Central memory CD4-positive, alpha-beta T cell (primary cell): ENCODE data around the gene AKAP6.

Experiments used
- DNase-seq: peaks from one replicate; pipeline ENCODE4 v3.0.0; 2022

The AKAP6 gene

DNA sequence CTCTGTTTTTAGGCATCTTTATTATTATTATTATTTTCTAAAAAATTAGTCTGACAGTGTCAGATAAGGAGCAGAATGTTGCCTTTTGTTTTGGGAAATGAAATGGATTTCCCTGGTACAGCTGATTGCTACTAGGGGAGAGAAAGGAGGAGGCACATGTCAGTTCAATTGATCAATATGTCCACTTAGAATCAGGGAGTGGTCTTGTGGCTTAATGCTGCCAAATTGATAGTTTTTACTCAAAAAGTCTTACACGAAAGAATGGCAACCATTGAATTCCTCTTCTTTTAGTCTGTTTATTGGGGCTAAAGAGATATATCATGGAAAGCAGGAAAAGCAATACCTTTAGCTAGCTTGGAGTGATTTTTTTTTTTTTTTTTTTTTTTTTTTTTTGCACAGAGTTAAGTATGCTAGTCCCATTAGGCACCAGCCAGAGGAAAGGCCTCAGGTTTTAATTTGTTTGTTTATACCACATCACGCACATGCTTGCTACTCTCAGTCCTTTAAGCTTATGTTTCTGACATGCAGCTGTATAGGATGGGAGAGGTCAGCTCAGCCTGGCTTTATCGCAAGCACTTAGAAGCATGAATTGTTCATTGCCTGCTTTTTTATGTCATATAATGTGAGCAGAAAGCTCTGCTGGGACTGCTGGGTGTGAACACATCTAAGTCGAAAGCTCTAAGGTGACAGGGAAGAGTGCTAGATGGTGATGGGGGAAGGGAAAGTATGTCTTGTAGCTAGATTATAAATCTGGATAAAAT is 1.4 kb downstream of the AKAP6 start:
- DNase-seq: no peak

- DNase-seq: no peak
Measured at GRCh38 chr14:32331206-32331605, 2.1 kb downstream of the AKAP6 start.

DNA sequence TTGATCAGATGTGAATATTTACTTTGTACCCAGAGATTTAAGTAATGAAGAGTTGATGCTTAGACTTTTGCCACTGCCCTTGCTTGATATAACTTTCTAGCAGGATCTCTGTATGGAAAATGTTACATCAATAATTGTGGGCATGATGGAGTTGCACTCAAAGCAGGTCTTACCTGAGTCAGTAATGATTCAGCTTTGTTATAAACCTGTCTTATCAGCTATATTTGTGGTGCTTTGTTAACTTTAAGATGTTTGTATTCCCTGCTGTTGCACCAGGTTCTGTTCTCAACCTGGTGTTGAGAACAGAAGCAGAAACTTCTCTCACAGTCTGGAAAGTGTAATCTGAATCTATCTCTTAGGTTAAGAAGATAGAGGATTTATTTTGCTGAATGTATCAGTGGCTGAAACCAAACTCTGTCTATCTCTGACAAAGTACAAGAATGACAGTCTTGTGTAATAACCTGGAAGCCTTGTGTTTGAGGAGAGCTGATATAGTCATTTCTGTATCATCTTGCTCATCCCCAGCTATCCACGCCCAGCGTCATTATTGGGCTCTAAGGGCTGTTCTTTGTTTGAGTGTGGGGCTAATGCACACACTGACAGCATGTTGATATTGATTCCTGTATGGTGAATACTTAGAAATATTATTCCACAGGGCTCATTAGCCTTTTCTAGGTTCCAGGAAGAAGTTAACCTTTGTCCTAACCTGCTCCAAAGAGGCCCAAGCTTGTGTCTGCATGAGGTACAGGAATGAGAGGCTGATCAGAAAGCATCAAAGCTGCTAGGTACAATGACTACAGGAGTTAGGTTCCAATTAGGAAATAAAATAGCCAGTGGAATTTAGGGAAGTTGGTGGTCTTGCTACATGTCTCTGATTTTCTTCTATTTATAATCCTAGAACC is 3.6 kb downstream of the AKAP6 start:
- DNase-seq: no peak

DNA sequence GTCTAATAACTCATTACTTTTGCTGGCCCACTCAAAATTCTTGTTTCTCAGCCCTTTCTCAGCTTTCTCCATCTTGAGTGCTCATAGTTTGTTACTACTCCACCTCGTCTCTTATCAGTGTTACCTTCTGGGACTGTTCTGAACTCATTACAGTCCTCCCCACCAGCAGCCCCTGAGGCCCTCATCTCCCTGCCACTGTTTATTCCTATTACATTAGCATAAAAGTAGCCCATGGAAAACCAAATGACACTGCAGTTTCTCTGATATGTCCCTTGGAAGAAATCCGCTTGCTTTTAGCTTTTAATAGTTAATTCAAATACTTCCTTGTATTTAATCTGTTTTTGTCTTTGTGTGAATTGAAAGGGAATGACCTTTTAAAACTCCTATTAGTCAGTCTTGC is 7.6 kb downstream of the AKAP6 start:
- no peak for DNase-seq

DNA sequence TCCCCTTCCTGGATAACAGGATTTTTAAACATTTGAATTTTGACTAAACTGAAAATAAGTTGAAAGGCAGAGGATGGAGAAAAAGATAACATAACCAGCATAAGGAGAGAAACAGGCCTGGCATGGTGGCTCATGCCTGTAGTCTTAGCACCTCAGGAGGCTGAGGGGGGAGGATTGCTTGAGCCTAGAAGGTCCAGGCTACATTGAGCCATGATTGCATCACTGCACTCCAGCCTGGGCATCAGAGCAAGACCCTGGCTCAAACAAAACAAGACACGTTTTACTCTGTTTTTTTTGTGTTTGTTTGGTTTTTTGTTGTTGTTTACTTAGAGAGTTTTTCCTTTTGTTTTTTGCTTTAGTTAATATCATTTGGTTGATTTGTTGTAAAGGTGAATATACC is 8.7 kb downstream of the AKAP6 start:
- DNase-seq: no peak

- no peak for DNase-seq
Measured at GRCh38 chr14:32339188-32339587, 10.1 kb downstream of the AKAP6 start.

- DNase-seq: no peak
Measured at GRCh38 chr14:32341947-32342846, 13.1 kb downstream of the AKAP6 start.

DNA sequence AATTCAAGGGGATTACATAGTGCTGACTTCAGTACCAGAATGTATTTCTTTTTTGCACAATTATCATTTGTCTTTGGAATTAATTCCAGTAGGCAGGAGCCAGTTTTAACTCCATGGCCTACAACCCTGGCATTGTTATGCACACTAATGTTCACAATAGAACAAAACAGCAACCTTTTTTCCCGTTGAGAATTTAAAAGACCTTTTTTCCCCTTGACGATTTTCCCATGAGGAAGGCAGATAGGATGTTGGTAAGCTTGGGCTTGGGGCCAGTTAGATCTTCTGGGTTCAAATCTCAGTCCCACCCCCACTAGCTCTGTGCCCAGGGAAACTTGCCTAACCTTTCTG is 13.7 kb downstream of the AKAP6 start:
- DNase-seq: no peak

DNA sequence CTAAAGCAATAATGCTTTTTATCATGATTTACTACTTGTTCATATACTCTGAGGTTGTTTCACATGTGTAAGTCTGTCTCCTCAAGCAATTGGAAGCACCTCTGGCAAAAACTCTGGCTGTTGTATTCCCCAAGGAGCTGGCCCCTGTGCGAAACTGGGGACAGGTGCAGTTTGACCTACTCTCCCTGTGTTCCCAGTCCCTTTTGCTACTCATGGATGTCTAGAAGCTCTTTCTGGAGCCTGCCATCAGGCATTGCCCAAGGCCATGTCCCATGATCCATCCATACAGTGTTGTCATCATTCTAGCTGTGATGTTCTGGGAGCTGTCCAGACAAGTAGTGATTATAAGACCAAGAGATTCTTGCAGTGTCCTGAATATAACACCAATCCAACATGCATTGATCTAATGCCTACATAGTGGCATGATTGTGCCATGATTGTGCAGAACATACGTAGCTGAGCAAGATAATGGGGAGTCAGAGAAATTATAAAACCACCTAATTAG is 14.9 kb downstream of the AKAP6 start:
- no peak for DNase-seq

DNA sequence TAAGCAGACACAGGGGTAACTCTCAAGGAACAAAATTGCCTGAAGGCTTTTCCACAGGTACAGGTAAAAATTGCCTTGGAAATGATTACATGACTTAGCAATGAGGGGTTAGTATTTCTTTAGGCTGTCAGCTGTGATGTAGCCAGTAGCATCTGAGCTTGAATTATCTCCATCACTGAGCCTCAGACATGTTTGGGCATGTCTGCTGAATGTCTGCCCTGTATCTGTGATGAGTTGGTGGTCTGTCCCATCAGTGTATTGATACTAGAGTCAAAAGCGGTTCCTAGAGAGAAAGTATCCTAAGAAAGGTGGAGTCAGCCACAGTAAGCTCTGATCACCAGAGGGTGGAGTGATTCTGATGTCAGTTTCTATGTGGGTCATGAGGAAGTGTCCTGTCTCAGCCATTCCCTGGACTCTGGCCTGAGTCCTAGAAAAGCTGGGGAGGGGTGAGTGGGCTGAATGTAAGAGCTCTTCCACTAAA is 16.3 kb downstream of the AKAP6 start:
- no peak for DNase-seq

- DNase-seq: no peak
Measured at GRCh38 chr14:32349322-32349721, 20.2 kb downstream of the AKAP6 start.

GRCh38 chr14:32350020-32350419 is 20.9 kb downstream of the AKAP6 start:
- no peak for DNase-seq

- DNase-seq: no peak
Measured at GRCh38 chr14:32352631-32353030, 23.5 kb downstream of the AKAP6 start.

DNA sequence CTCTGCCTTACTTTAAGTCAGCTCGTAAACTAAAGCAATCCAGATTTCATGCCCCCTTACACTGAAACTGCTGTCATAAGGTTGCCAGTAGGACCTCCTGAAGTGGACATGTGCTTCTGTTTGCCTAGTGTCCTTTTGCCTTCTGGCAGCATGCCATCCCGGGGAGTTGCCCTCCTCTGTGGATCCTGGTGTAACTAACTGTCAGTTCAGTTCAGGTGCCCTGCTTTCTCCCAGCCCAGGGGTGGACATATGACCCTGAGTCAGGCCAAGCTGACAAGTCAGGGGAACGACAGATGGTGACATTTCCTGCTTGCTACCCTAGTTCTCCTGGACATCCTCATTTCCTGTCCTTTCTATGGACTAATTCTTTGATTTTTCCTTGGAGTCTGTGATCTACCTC is 25.6 kb downstream of the AKAP6 start:
- no peak for DNase-seq

- DNase-seq: no peak
Measured at GRCh38 chr14:32358781-32359180, 29.7 kb downstream of the AKAP6 start.

- no peak for DNase-seq
Measured at GRCh38 chr14:32361674-32362073, 32.6 kb downstream of the AKAP6 start.

DNA sequence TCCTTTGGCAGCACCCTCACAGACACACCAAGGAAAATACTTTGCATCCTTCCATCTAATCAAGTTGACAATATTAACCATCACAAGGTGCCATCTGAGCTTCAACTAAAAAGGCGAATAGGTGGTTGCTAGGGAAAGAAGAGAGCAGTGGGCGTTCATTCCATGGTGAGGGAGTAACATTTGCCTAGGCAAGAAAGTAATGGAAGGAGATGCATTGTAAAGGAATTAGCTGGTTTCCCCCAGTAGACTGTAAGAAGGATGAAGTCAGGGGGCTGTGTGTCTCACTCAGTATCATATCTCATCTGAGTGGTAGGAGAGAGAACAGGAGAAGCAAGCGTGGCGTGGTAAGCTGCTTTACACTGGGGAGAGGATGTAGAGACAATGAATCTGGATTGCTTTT is 34.7 kb downstream of the AKAP6 start:
- no peak for DNase-seq

- DNase-seq: no peak
Measured at GRCh38 chr14:32364941-32365340, 35.8 kb downstream of the AKAP6 start.

GRCh38 chr14:32366256-32366879 is 37.3 kb downstream of the AKAP6 start:
- DNase-seq: no peak

DNA sequence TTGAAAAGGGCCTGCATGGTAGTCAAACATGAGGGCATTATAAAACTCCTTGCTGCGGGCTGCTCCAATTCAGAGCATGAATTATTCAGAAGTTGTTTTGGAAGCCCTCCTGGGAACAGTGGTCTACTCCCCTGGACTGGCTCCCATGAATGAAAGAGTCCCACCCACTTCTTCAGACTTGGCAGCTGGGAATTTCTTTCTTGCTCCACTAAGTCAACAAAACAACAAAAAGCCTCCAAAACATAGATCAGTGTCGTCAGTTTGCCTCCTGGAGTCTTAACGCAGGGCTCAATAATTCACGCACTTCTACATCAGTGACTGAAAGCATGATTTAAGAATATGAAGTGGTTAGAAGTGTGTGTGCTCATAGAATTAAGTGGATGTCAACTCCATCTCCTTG is 37.9 kb downstream of the AKAP6 start:
- DNase-seq: no peak

DNA sequence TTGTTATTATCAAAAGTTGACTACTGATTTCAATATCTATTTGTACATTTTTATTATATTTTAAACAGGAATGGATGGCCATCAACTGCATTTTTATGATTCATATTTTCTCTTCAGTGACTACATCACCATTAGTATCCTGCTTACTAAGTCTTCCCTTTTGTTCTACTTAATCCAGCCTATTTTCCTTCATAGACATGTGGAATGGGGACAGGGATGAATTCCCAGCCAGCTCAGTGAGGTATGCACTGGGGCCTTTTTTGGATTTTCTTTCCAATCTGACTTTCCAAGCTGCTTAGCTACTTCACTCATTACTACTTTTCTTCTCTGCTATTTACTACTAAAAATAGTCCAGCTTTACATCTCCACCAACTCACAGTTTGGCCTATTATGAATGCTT is 38.4 kb downstream of the AKAP6 start:
- DNase-seq: no peak

- no peak for DNase-seq
Measured at GRCh38 chr14:32368107-32368506, 39.0 kb downstream of the AKAP6 start.
